ENCODE data around the gene DACT2.

DACT2 gene

DNA sequence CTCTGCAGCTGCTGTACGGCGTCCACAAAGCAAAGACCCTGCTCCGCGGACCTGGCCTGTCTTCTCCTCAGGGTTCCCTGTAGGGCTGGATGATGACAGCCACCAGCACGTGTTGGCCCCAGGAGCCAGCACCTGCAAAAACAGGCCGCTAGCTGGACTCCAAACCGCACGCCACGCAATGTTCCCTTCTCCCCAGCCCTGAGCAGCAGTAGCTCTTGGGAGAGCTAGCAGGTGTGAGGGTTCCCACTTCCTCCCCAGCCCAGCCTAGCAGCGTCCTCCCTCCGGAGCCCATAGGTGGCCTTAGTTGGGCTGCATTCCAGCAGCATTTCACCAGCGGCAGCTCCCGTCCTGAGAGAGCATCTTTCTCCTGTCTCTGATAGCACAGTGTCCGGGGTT, 42.3 kb downstream of the DACT2 start:
- Histone ChIP-seq H3K79me2 (ENCODE audit: insufficient read depth, low read length) (no peaks in the 10 kb centered on the region), H3K4me2 (ENCODE audit: insufficient read depth, low read length) (no peak overlapping the region), H3K4me3 (ENCODE audit: low read depth in 1 of 2, low read length in 2 of 2) (no peak overlapping the region), H3K9ac (ENCODE audit: low read depth, low read length) (no peak overlapping the region), H3K36me3 (ENCODE audit: insufficient read depth, low read length) (no peaks in the 10 kb centered on the region), H3K4me1 (ENCODE audit: insufficient read depth, low read length) (no peaks in the 10 kb centered on the region), H3K9me3 (ENCODE audit: insufficient read depth, low read length, severe bottlenecking) (peaks cover 4% of the 10 kb centered on the region), H2AFZ (ENCODE audit: low read depth, low read length) (no peak overlapping the region), H4K20me1 (ENCODE audit: insufficient read depth, low read length) (no peaks in the 10 kb centered on the region), H3K27ac (ENCODE audit: low read length) (no peak overlapping the region), H3K27me3 (ENCODE audit: insufficient read depth, low read length, poor library complexity) (no peaks in the 10 kb centered on the region)
- ATAC-seq (ENCODE audit: insufficient read depth, low read depth) (peak; percentile 31; the same call in 1 of the 3 replicates), DNase-seq (no peak)
- TF ChIP-seq EZH2 (IDR thresholded peaks at IDR 0.05; ENCODE audit: borderline replicate concordance, low read depth, low read length, severe bottlenecking) = no peak
- TF ChIP-seq, protein P1, sequence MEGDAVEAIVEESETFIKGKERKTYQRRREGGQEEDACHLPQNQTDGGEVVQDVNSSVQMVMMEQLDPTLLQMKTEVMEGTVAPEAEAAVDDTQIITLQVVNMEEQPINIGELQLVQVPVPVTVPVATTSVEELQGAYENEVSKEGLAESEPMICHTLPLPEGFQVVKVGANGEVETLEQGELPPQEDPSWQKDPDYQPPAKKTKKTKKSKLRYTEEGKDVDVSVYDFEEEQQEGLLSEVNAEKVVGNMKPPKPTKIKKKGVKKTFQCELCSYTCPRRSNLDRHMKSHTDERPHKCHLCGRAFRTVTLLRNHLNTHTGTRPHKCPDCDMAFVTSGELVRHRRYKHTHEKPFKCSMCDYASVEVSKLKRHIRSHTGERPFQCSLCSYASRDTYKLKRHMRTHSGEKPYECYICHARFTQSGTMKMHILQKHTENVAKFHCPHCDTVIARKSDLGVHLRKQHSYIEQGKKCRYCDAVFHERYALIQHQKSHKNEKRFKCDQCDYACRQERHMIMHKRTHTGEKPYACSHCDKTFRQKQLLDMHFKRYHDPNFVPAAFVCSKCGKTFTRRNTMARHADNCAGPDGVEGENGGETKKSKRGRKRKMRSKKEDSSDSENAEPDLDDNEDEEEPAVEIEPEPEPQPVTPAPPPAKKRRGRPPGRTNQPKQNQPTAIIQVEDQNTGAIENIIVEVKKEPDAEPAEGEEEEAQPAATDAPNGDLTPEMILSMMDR (IDR thresholded peaks at IDR 0.05; ENCODE audit: borderline replicate concordance, extremely low read depth, low read length, poor library complexity, severe bottlenecking) = no peak

DNA sequence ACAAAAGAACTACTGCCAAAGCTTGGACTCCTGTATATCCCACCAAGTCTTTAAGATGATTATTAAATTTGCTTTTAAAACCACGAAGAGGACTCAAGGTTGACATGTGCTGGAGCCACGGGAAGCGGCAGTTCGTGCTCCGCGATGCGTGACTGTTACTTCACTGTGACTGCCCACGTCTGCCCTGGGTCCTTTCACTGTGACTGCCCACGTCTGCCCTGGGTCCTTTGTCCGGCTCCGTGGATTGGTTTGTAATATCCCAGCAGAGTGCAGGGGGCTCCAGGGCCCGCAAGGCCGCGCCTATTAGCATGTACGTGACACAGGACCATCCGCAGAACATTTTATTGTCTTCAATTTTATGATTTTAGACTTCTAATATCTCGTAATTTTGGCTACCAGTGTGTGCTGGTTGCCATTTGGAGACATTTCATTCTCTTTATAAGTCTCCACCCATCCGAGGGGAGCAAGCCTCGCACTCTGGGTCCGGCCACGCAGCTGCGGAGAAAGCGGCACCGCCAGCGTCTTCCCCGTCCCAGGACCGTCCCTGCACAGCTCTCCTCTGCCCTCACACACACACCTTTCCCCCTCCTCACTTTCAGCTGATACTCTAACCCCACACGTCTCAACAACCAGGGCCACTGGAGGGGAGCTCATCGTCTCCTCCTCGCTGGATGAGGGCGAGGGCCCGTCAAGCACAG, 42.9 kb downstream of the DACT2 start:
- no peaks in the 10 kb centered on the region for H3K36me3 ChIP-seq (ENCODE audit: insufficient read depth, low read length)
- ATAC-seq (ENCODE audit: insufficient read depth, low read depth) (no peak), DNase-seq (no peak)
- no peaks in the 10 kb centered on the region for H3K27me3 ChIP-seq (ENCODE audit: insufficient read depth, low read length, poor library complexity)
- peaks cover 4% of the 10 kb centered on the region for H3K9me3 ChIP-seq (ENCODE audit: insufficient read depth, low read length, severe bottlenecking)
- H3K79me2 ChIP-seq (ENCODE audit: insufficient read depth, low read length) = no peaks in the 10 kb centered on the region
- H4K20me1 ChIP-seq (ENCODE audit: insufficient read depth, low read length) = no peaks in the 10 kb centered on the region
- no peak overlapping the region for H3K4me2 ChIP-seq (ENCODE audit: insufficient read depth, low read length)
- no peak overlapping the region for H2AFZ ChIP-seq (ENCODE audit: low read depth, low read length)
- H3K4me3 ChIP-seq (ENCODE audit: low read depth in 1 of 2, low read length in 2 of 2) = no peak overlapping the region
- TF ChIP-seq EZH2 (IDR thresholded peaks at IDR 0.05; ENCODE audit: borderline replicate concordance, low read depth, low read length, severe bottlenecking) = no peak
- TF ChIP-seq, protein P1 (IDR thresholded peaks at IDR 0.05; ENCODE audit: borderline replicate concordance, extremely low read depth, low read length, poor library complexity, severe bottlenecking) = no peak
- no peak overlapping the region for H3K9ac ChIP-seq (ENCODE audit: low read depth, low read length)
- H3K4me1 ChIP-seq (ENCODE audit: insufficient read depth, low read length) = no peaks in the 10 kb centered on the region
- no peak overlapping the region for H3K27ac ChIP-seq (ENCODE audit: low read length)

DNA sequence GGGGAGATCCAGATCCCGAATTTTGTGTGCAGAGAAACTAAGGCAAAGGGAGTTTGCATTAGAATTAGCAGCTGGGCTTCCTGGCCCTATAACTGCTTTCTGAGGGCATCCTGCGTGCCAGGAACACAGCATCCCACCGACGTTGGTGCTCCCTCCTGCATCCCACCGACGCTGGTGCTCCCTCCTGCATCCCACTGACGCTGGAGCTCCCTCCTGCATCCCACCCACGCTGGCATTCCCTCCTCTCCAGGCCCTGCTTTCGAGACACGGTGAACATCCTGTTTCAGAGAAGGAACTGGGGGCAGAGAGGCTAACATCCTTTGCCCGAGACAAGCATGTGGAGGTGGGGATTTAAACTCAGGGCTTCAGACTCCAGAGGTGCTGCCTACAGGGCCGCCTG, 44.4 kb downstream of the DACT2 start:
- Histone ChIP-seq H2AFZ (ENCODE audit: low read depth, low read length) (no peak overlapping the region), H3K27me3 (ENCODE audit: insufficient read depth, low read length, poor library complexity) (no peaks in the 10 kb centered on the region), H3K9me3 (ENCODE audit: insufficient read depth, low read length, severe bottlenecking) (peaks cover 4% of the 10 kb centered on the region), H3K27ac (ENCODE audit: low read length) (no peak overlapping the region), H4K20me1 (ENCODE audit: insufficient read depth, low read length) (no peaks in the 10 kb centered on the region), H3K79me2 (ENCODE audit: insufficient read depth, low read length) (no peaks in the 10 kb centered on the region), H3K36me3 (ENCODE audit: insufficient read depth, low read length) (no peaks in the 10 kb centered on the region), H3K4me1 (ENCODE audit: insufficient read depth, low read length) (no peaks in the 10 kb centered on the region), H3K4me2 (ENCODE audit: insufficient read depth, low read length) (no peak overlapping the region), H3K9ac (ENCODE audit: low read depth, low read length) (no peak overlapping the region), H3K4me3 (ENCODE audit: low read depth in 1 of 2, low read length in 2 of 2) (no peak overlapping the region)
- ATAC-seq (ENCODE audit: insufficient read depth, low read depth) (no peak), DNase-seq (no peak)
- TF ChIP-seq EZH2 (IDR thresholded peaks at IDR 0.05; ENCODE audit: borderline replicate concordance, low read depth, low read length, severe bottlenecking) = no peak
- TF ChIP-seq, protein P1 (IDR thresholded peaks at IDR 0.05; ENCODE audit: borderline replicate concordance, extremely low read depth, low read length, poor library complexity, severe bottlenecking) = no peak
